Coronary artery (tissue), 2 donors: ENCODE results near the gene CA12.

ENCODE experiments used
- DNase-seq: peaks from one replicate; pipeline ENCODE4 v3.0.0-alpha.2; 2017; ENCODE audit warnings: low spot score
- H3K27ac ChIP-seq, 2 donors: fragments of 200-600 bp; sonication (generic); one replicate each; pipeline ENCODE4 v1.5.1; 2016 to 2019
- H3K4me3 ChIP-seq: fragments of 200-600 bp; sonication (generic); 2 replicates; pipeline ENCODE4 v1.5.1; 2016; ENCODE audit warnings: mild to moderate bottlenecking, moderate library complexity
- TF ChIP-seq, protein P1 (sequence below): fragments of 200-600 bp; sonication (generic); IDR thresholded peaks from one replicate; pipeline ENCODE4 v1.5.1; 2019; ENCODE audit warnings: antibody characterized with exemption

Gene CA12

DNA sequence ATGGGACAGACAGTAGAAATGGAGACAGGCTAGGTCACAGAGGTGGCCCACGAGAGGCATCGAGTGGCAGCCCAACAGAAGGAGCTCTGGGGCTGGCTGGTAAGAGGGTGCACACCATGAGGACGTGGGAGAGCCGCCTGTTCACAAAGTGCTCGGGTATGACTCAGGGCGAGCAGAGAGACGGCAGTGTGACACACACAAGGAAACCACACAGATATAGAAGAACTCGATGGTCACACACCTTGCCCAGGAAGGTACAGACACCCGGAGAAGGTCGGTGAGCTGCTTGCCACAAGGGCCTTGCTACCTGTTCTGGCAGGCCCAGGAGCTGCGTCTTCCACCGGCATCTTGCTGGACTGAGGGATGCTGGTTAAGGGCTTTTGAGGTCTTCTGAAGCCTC lies 50.2 kb downstream of the CA12 start:
- no peak for DNase-seq
- TF ChIP-seq, protein P1, sequence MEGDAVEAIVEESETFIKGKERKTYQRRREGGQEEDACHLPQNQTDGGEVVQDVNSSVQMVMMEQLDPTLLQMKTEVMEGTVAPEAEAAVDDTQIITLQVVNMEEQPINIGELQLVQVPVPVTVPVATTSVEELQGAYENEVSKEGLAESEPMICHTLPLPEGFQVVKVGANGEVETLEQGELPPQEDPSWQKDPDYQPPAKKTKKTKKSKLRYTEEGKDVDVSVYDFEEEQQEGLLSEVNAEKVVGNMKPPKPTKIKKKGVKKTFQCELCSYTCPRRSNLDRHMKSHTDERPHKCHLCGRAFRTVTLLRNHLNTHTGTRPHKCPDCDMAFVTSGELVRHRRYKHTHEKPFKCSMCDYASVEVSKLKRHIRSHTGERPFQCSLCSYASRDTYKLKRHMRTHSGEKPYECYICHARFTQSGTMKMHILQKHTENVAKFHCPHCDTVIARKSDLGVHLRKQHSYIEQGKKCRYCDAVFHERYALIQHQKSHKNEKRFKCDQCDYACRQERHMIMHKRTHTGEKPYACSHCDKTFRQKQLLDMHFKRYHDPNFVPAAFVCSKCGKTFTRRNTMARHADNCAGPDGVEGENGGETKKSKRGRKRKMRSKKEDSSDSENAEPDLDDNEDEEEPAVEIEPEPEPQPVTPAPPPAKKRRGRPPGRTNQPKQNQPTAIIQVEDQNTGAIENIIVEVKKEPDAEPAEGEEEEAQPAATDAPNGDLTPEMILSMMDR = no peak
- Histone ChIP-seq H3K27ac (no peak overlapping the region), H3K4me3 (no peak overlapping the region)

DNA sequence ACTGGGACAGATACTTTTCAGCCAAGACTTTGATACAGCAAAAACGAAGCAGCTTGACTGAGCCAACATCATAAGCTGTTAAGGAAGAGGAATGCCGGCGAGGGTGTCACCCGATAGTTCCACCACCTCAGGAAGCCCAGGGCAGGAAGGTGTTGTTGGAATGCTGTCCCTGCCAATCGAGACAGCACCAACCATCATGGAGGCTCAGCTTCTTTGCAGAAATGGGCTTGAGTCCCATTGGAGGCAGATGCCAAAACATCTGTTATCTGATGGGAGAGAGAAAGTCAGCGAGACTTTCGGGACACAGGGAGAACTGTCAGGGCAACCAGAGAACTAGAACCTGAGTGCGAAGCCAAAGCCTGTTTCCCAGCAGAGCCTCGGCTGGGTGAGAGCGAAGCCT lies 50.7 kb downstream of the CA12 start:
- Histone ChIP-seq H3K27ac (no peak overlapping the region), H3K4me3 (no peak overlapping the region)
- TF ChIP-seq, protein P1 = no peak
- DNase-seq = no peak

DNA sequence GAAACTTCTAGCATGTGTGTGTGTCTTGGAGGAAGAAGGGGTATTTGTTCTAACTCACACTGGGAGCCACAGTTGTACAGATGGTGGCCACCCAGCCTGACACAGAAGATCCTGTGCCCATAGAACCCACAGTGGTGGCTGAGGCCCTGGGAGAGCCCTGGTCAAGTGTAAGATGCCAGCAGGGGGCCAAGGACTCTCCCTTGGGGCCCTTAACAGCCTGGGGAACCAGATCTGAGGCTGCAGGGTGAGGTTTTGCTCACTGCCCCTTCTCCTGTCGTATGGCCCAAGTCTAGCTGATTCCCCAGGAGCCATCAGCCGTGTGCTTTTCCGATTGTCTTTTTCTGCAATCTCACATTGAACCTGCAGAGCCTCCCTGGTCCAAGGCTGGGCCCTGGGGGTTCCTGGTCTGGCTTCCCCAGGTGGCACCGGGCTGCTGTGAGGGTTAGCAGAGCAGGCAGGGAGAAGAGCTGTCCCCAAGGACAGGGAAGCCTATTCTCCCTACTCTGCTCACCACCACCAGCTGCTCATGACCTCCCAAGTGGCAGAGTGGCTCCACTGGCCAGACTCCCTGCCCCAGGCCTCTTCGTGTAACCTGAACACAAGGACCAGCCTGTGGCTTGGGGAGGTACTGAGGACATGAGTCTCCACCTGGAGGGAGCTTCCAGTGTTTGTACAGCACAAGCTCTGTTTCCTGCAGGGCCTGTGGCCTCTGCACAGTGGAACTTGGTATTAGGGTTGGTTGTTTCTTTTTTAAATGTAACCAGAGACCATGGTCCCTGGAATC lies 51.9 kb downstream of the CA12 start:
- Histone ChIP-seq H3K27ac (no peak overlapping the region), H3K4me3 (no peak overlapping the region)
- DNase-seq = no peak
- TF ChIP-seq, protein P1 = no peak

DNA sequence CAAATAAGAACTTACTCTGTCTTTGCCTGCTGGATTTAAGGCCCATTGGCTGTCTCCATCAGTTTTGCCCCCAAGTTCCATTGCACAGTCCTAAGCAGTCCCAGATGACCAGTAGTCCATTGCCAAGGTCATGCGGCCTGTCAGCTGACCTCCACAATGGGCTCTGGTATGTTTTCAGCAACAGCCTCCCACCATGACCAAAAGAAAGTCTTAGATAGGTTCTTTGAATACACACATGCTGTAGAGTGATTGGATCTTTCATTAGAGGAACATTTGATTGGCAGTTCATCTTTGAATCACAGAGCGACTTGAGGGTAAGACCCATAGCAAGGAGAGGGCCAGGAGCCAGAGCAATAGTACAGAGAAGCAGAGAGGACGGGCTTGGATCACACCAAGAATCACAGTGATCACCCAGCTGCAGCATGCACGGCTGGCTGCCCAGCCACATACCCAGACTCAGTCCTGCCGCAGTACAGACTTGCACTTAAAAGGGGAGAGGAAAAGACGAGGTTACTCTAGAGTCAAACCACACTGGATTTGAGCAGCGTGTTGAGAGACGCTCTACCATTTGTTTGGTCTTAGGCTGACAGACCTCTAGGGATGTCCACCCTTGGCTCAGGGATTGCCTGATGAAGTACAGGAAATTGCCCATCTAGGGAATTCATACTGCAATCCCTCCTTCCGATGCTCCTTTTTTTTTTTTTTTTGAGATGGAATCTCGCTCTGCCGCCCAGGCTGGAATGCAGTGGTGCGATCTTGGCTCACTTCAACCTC lies 53.8 kb downstream of the CA12 start:
- TF ChIP-seq, protein P1 = no peak
- Histone ChIP-seq H3K27ac (no peak overlapping the region), H3K4me3 (no peak overlapping the region)
- DNase-seq = no peak

DNA sequence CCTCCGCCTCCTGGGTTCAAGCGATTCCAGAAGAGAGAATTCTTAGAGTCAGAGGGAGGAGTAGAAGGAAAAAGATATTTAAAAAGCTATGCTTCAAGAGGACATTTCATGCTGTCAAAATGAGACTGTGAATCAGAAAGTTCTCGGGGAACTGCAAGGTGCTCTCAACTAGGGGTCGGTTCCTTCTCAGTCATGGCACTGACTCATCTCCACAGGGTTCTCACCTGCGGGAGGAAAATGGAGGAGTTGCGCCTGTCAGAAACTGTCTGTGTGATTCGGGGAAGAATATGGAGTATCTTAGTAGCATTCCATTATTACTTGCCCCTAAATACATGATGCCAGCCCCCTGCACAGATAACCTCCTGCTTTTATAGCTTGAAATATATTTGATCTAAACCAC lies 56.9 kb downstream of the CA12 start:
- DNase-seq = no peak
- TF ChIP-seq, protein P1 = no peak
- Histone ChIP-seq H3K27ac (no peak overlapping the region), H3K4me3 (no peak overlapping the region)

DNA sequence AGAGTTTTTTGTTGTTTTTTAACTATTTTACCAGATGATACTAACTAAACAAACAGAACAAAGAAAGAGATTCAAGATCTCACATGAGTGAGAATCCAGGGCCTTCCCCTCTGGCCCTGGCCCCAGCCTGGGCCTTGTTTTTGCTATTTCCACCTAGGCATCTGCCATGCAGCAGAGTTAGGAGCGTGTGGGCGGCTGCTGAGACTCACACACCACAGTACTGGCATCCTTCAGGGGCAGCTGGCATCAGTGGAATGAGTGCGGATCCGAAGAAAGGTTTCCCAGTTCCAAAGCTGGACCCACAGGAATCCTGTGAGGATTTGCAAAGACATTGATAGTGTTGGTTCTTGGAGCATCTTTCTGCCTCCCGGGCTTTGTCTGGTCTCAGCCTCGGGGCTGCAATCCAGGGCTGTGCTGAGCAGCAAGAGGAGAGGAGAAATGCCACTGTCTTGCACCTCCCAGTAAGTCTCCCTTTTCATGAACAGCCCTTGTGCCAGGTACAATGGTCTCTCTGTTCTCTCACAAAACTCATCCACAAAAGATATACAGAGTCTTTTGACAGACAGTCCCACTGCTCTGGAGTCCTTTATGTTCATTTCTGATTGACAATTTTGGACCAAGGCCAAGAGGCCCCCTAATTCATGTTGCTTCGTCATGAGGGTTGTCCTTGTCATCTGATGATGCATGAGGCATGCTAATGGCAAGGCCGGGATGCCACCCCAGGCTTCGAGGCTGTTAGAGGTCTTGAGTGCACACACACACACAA lies 57.7 kb downstream of the CA12 start:
- no peak overlapping the region for H3K4me3 ChIP-seq
- H3K27ac ChIP-seq = no peak overlapping the region
- DNase-seq = no peak
- TF ChIP-seq, protein P1 = no peak
